G401 (cell line): ENCODE results near the gene KHDC4. TPM values are rescaled to one million over a fixed set of nuclear protein-coding genes. Genes with fewer than 3 reads are reported as not detected.
"Not testable (repeated sequence)": the region's sequence is repeated elsewhere in the genome, so short reads cannot be mapped to it uniquely, and the experiment has no call there.

ENCODE experiments used
- DNase-seq: peaks from one replicate; pipeline ENCODE4 v3.0.0-alpha.2; 2015; ENCODE audit warnings: low spot score
- in situ Hi-C: cut with HindIII; loops from 2 replicates; pipeline ENCODE4 v1.10.0; 2016; ENCODE audit warnings: low sequenced_read_pairs, mixed read lengths
- total RNA-seq: library from RNA; depleted of rRNA; stranded (reverse); fragments of >200 nt; shearing (Covaris generic); gene quantifications from 2 replicates; pipeline ENCODE4 v1.2.3, GENCODE V29; 2014

The KHDC4 gene
- total RNA-seq, 1 experiment from 2014 or later, result 52.6 TPM

GRCh38 chr1:155918660-155919059 lies 15.6 kb downstream of the KHDC4 start:
- in situ Hi-C loops, result no loop called here
- DNase-seq, result no peak

GRCh38 chr1:155913969-155914757 lies 20.1 kb downstream of the KHDC4 start:
- in situ Hi-C loops, result no loop called here
- DNase-seq, result no peak

DNA sequence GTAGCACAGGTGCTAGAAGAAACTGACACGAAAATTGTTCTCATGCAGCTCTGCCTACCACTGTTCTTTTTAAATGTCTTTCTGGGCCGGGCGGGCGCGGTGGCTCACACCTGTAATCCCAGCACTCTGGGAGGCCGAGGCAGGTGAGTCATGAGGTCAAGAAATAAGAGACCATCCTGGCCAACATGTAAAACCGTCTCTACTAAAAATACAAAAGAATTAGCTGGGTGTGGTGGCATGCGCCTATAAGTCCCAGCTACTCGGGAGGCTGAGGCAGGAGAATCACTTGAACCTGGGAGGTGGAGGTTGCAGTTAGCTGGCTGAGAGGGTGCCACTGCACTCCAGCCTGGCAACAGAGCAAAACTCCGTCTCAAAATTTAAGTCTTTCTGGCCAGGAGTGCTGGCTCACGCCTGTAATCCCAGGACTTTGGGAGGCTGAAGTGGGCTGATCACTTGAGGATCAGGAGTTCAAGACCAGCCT lies 22.1 kb downstream of the KHDC4 start:
- DNase-seq, result no peak
- in situ Hi-C loops, result no loop called here

DNA sequence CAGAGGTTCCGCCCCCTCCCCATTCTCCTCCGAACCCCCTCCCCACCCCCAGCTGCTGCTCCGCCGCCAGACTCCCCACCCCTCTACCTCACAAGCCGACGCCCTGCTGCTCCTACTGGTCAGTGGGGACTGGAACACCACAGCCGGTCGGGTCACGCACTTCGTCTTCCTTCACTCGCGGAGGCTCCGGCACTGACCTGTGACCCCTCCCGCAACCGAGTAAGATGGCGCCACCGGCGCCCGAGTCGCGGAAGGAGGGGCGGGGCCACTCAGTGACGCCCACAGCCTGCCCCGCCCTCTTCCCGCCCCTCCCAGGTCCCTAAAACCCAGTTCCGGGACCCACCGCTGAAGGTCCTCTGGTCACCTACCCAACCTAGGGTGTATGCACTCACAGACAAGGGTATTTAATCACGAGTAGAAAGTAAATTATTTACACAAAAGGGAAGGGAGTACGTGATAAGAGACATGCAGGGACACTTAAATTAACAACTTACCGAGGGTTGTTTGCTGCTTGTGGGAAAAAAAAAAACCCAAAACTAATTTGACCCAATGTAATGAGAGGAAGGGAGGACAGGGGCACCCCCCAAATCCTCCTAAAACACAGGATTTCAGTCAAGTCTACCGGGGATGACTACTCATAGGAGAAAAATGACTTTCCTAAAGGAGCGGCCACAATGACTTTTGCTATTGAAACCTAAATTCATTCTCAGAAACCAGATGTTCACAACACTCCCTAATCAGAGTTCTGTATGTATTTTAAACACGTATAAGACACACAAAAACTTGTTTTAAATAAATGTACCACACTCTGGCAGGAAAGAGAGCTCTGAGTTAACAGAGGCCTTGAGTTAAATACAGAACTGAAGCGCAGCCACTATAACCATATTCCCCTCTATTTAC lies 22.8 kb downstream of the KHDC4 start, which contains the start of gene RIT1:
Gene RIT1, minus strand, starts transcription at position 194 of the 900 bp plus-strand sequence. CDS start 588 bp downstream, outside the sequence.
- DNase-seq, result peak; percentile 79
- in situ Hi-C loops, result no loop called here

GRCh38 chr1:155910621-155911121 lies 23.5 kb downstream of the KHDC4 start:
- in situ Hi-C loops, result no loop called here
- DNase-seq, result peak; percentile 46

DNA sequence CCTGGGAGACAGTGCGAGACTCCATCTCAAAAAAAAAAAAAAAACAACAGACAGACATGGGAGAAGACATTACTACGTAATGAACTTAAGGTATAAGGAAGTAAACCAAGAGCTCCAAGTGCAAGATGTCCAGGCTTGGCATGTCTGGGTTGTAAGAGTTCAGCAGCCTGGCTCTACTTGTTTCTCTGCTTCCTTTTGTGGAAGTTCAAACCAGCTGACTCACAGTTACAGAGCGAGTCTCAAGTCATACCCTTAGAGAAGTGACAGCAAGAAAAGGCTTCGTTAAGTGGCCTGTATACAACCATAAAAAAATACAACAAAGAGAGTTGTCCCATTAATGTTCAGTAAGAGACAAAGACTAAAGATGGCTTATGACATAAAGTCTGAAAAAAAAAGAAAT lies 24.3 kb downstream of the KHDC4 start:
- in situ Hi-C loops, result no loop called here
- DNase-seq, result no peak

DNA sequence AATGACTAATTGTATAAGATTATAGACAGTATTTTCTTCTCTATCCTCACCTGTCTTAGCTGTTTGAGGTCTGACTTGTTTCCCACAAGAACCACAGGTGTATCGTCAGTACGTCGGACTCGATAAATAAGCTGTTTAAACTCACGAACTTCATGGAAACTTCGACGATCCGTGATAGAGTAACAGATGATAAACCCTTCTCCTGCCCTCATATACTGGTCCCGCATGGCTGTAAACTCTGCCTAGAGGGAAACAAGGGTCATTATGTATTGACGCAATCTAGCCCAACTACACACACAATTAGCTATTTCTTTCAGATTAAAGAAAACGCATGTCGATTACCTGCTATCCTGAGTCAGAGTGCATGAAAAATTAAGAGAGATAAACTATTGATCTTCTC lies 30.0 kb downstream of the KHDC4 start:
- in situ Hi-C loops, result no loop called here
- no peak for DNase-seq

GRCh38 chr1:155900161-155900560 lies 34.1 kb downstream of the KHDC4 start:
- in situ Hi-C loops, result no loop called here

GRCh38 chr1:155899683-155900082 lies 34.5 kb downstream of the KHDC4 start:
- no peak for DNase-seq
- in situ Hi-C loops, result no loop called here

More at GRCh38 chr1:155900161-155900560, 34.1 kb downstream of the KHDC4 start:
- no peak for DNase-seq

DNA sequence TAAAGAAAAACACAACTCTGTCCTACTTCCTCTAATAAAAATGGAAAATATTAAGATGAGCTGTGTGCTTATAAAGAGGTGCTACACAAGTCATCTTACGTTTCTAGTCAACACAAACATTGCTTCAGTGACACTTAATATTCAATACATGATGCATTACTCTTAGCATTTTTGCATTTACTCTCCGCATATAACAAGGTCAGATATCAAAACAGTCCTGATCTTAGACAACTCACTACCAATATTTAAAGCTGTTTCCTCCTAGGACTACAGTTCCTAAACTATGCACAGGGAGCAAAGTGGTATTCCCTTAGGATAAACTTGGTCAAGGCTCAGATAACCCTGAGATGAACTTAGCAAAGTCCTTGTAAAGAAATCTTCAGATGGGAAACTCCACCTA lies 35.3 kb downstream of the KHDC4 start:
- DNase-seq, result no peak

GRCh38 chr1:155897746-155898145 lies 36.5 kb downstream of the KHDC4 start:
- in situ Hi-C loops, result no loop called here
- DNase-seq, result no peak

More for the DNA sequence above, 35.3 kb downstream of the KHDC4 start:
- in situ Hi-C loops, result no loop called here

DNA sequence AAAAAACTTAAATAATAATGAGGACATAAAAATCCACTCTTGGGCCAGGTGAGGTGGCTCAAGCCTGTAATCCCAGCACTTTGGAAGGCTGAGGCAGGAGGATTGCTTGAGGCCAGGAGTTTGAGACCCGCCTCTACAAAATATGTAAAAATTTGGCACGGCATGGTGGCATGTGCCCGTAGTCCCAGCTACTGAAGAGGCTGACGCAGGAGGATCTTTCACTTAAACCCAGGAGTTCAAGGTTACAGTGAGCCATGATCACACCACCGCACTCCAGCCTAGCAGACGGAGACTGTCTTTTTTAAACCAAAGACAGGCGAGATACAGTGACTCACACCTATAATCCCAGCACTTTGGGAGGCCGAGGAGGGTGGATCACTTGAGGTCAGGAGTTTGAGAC lies 37.7 kb downstream of the KHDC4 start:
- in situ Hi-C loops, DNase-seq: not testable (repeated sequence)

DNA sequence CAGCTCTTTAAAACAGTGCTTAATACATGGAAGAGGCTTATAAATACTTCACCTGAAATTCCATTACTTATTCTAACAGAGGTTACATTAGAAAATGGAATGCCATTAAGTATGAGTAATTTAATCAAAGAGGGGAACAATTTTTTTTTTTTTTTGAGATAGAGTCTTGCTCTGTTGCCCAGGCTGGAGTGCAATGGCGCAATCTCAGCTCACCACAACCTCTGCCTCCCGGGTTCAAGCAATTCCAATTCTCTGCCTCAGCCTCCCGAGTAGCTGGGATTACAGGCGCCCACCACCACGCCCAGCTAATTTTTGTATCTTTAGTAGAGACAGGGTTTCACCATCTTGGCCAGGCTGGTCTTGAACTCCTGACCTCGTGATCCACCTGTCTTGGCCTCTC lies 38.6 kb downstream of the KHDC4 start:
- DNase-seq, in situ Hi-C loops: not testable (repeated sequence)

DNA sequence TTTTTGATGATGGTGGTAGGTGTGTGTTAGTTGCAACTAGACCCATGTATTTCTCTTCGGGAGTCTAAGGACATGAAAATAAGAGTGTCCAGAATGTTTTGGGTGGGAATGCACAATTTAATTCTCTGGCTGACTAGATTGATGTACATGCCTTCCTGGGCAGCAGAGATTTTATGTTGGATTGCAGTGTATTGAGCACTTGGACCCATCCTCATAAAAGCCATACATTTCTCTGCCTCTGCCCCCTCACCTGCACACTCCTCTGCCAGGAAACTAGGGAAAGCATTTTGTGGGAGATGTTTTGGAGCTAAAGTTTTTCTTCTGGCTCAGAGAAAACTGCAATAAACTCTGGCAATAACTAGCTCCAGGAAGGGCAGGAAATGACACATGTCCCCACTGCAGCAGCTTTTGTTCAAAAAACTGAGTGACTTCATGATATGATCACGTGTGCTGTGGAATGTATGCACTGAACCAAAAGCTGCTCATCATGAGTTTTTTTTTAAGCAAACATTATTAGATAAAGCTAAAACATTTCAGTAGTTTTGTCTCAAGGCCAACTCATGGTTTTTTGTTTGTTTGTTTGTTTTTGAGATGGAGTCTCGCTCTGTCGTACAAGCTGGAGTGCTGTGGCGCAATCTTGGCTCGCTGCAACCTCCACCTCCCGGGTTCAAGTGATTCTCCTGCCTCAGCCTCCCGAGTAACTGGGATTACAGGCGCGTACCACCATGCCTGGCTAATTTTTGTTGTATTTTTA lies 40.6 kb downstream of the KHDC4 start:
- DNase-seq, result no peak
- in situ Hi-C loops, result no loop called here

GRCh38 chr1:155892796-155893195 lies 41.4 kb downstream of the KHDC4 start:
- no peak for DNase-seq

GRCh38 chr1:155890251-155890650 lies 44.0 kb downstream of the KHDC4 start:
- DNase-seq, result no peak

More at GRCh38 chr1:155892796-155893195, 41.4 kb downstream of the KHDC4 start:
- in situ Hi-C loops, result no loop called here

GRCh38 chr1:155889566-155889965 lies 44.6 kb downstream of the KHDC4 start:
- no peak for DNase-seq
- in situ Hi-C loops, result no loop called here

More at GRCh38 chr1:155890251-155890650, 44.0 kb downstream of the KHDC4 start:
- in situ Hi-C loops, result no loop called here

GRCh38 chr1:155888481-155888880 lies 45.7 kb downstream of the KHDC4 start:
- no peak for DNase-seq
- in situ Hi-C loops, result no loop called here

- in situ Hi-C loops, result no loop called here
Measured at GRCh38 chr1:155884982-155885381, 49.2 kb downstream of the KHDC4 start.

More at GRCh38 chr1:155884982-155885381, 49.2 kb downstream of the KHDC4 start:
- no peak for DNase-seq
